ENCODE data around the gene USP22. TPM values are rescaled to one million over a fixed set of nuclear protein-coding genes. Genes with fewer than 3 reads are reported as not detected.

The USP22 gene
- total and polyA plus RNA-seq, 2 donors (not counting 1 experiment from before 2014, with no cell fraction given): 235 TPM

DNA sequence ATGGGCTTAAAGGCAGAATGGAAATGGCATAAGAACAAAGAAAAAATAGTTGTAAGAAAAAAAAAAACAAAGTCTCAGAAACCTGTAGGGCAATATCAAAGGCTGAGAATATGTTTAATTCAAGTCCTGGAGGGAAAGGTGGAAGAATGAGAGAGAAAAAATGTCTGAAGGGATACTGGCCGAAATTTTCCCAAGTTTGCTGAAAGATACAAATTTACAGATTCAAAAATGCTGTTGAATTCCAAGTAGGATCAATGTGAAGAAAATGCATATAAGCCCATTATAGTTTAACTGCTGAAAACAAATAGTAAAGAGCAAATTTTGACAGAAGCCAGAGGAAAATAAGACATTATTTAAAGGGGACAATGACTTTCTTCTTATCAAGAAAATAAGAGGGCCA lies 6.6 kb upstream of the USP22 start:
- no peaks in the 10 kb centered on the region for H3K27me3 ChIP-seq (ENCODE audit: control insufficient read depth, insufficient read depth, low read length)
- H3K4me1 ChIP-seq (ENCODE audit: control insufficient read depth, extremely low read depth, insufficient read depth, low read length): no peaks in the 10 kb centered on the region
- no peak overlapping the region for H3K4me2 ChIP-seq (ENCODE audit: extremely low read depth, insufficient read depth, low read length)
- H3K9me3 ChIP-seq (ENCODE audit: control insufficient read depth, insufficient read depth, low read depth, low read length): no peaks in the 10 kb centered on the region
- TF ChIP-seq, protein P1, sequence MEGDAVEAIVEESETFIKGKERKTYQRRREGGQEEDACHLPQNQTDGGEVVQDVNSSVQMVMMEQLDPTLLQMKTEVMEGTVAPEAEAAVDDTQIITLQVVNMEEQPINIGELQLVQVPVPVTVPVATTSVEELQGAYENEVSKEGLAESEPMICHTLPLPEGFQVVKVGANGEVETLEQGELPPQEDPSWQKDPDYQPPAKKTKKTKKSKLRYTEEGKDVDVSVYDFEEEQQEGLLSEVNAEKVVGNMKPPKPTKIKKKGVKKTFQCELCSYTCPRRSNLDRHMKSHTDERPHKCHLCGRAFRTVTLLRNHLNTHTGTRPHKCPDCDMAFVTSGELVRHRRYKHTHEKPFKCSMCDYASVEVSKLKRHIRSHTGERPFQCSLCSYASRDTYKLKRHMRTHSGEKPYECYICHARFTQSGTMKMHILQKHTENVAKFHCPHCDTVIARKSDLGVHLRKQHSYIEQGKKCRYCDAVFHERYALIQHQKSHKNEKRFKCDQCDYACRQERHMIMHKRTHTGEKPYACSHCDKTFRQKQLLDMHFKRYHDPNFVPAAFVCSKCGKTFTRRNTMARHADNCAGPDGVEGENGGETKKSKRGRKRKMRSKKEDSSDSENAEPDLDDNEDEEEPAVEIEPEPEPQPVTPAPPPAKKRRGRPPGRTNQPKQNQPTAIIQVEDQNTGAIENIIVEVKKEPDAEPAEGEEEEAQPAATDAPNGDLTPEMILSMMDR (conservative IDR thresholded peaks at IDR 0.05 in 1 of 2, IDR thresholded peaks at IDR 0.05 in 1 of 2; ENCODE audit: low read depth in 1 of 2, low read length in 2 of 2): no peak
- TF ChIP-seq EZH2 (IDR thresholded peaks at IDR 0.05; ENCODE audit: low read length, missing control alignments): no peak
- H4K20me1 ChIP-seq (ENCODE audit: control insufficient read depth, extremely low read depth, insufficient read depth, low read length): no peaks in the 10 kb centered on the region
- H3K9ac ChIP-seq (ENCODE audit: insufficient read depth, low read length): no peak overlapping the region
- H2AFZ ChIP-seq (ENCODE audit: low read length): no peak overlapping the region
- H3K27ac ChIP-seq (ENCODE audit: insufficient read depth, low read length): no peak overlapping the region
- no peak for DNase-seq (ENCODE audit: low read depth in 2 of 2)
- no peaks in the 10 kb centered on the region for H3K36me3 ChIP-seq (ENCODE audit: control insufficient read depth, insufficient read depth, low read length)
- H3K79me2 ChIP-seq (ENCODE audit: control insufficient read depth, insufficient read depth, low read length): no peaks in the 10 kb centered on the region
- no peak overlapping the region for H3K4me3 ChIP-seq (replicated peaks in 1 of 4; ENCODE audit: control extremely low read depth in 1 of 4, insufficient read depth in 1 of 4, low read depth in 3 of 4, low read length in 4 of 4)

DNA sequence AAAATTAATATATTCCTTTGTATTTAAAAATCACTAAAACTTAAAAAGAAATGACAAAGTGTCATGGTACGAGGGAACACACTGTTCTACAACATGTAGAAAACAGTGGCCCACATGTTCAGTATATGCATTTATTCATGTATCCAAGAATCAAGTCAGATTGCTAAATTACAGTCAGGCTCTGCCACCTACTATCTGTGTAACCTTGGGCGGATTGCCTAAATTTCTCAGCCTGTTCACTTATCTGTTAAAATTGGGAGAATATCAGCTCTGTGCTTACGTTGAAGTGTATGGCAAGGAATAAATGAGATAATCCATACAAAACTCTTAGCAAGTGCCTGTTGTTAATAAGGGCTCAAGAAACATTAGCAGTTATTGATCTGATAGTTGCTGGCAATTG lies 3.4 kb upstream of the USP22 start:
- Histone ChIP-seq H2AFZ (ENCODE audit: low read length) (no peak overlapping the region), H3K4me2 (ENCODE audit: extremely low read depth, insufficient read depth, low read length) (no peak overlapping the region), H3K79me2 (ENCODE audit: control insufficient read depth, insufficient read depth, low read length) (peaks cover 14% of the 10 kb centered on the region), H3K27ac (ENCODE audit: insufficient read depth, low read length) (no peak overlapping the region), H4K20me1 (ENCODE audit: control insufficient read depth, extremely low read depth, insufficient read depth, low read length) (peaks cover 2% of the 10 kb centered on the region), H3K27me3 (ENCODE audit: control insufficient read depth, insufficient read depth, low read length) (no peaks in the 10 kb centered on the region), H3K36me3 (ENCODE audit: control insufficient read depth, insufficient read depth, low read length) (no peaks in the 10 kb centered on the region), H3K4me1 (ENCODE audit: control insufficient read depth, extremely low read depth, insufficient read depth, low read length) (peaks cover 2% of the 10 kb centered on the region), H3K9ac (ENCODE audit: insufficient read depth, low read length) (no peak overlapping the region), H3K4me3 (replicated peaks in 1 of 4; ENCODE audit: control extremely low read depth in 1 of 4, insufficient read depth in 1 of 4, low read depth in 3 of 4, low read length in 4 of 4) (no peak overlapping the region), H3K9me3 (ENCODE audit: control insufficient read depth, insufficient read depth, low read depth, low read length) (no peaks in the 10 kb centered on the region)
- no peak for DNase-seq (ENCODE audit: low read depth in 2 of 2)
- no peak for TF ChIP-seq EZH2 (IDR thresholded peaks at IDR 0.05; ENCODE audit: low read length, missing control alignments)
- TF ChIP-seq, protein P1 (conservative IDR thresholded peaks at IDR 0.05 in 1 of 2, IDR thresholded peaks at IDR 0.05 in 1 of 2; ENCODE audit: low read depth in 1 of 2, low read length in 2 of 2): no peak

GRCh38 chr17:21044971-21045370 lies 2.2 kb upstream of the USP22 start:
- H3K36me3 ChIP-seq (ENCODE audit: control insufficient read depth, insufficient read depth, low read length): no peaks in the 10 kb centered on the region
- no peak overlapping the region for H3K9ac ChIP-seq (ENCODE audit: insufficient read depth, low read length)
- no peaks in the 10 kb centered on the region for H3K27me3 ChIP-seq (ENCODE audit: control insufficient read depth, insufficient read depth, low read length)
- no peak overlapping the region for H2AFZ ChIP-seq (ENCODE audit: low read length)
- no peak overlapping the region for H3K27ac ChIP-seq (ENCODE audit: insufficient read depth, low read length)
- no peak for TF ChIP-seq EZH2 (IDR thresholded peaks at IDR 0.05; ENCODE audit: low read length, missing control alignments)
- TF ChIP-seq, protein P1 (conservative IDR thresholded peaks at IDR 0.05 in 1 of 2, IDR thresholded peaks at IDR 0.05 in 1 of 2; ENCODE audit: low read depth in 1 of 2, low read length in 2 of 2): no peak
- peaks cover 26% of the 10 kb centered on the region for H3K79me2 ChIP-seq (ENCODE audit: control insufficient read depth, insufficient read depth, low read length)
- no peak for DNase-seq (ENCODE audit: low read depth in 2 of 2)
- no peaks in the 10 kb centered on the region for H3K9me3 ChIP-seq (ENCODE audit: control insufficient read depth, insufficient read depth, low read depth, low read length)
- H4K20me1 ChIP-seq (ENCODE audit: control insufficient read depth, extremely low read depth, insufficient read depth, low read length): peaks cover 2% of the 10 kb centered on the region
- H3K4me2 ChIP-seq (ENCODE audit: extremely low read depth, insufficient read depth, low read length): no peak overlapping the region
- no peak overlapping the region for H3K4me3 ChIP-seq (replicated peaks in 1 of 4; ENCODE audit: control extremely low read depth in 1 of 4, insufficient read depth in 1 of 4, low read depth in 3 of 4, low read length in 4 of 4)
- H3K4me1 ChIP-seq (ENCODE audit: control insufficient read depth, extremely low read depth, insufficient read depth, low read length): peaks cover 2% of the 10 kb centered on the region
